HEK293 (cell line): Measurements from ENCODE around the gene GART.

Source experiments
- YY1 ChIP-seq: fragments of 450-650 bp; formaldehyde crosslinking; IDR thresholded peaks from 2 replicates; pipeline ENCODE4 v1.5.1; 2018; ENCODE audit warnings: missing biosample characterization, missing genetic modification characterization
- ZBTB21 ChIP-seq: fragments of 450-650 bp; formaldehyde crosslinking; IDR thresholded peaks from 2 replicates; pipeline ENCODE4 v1.5.1; 2017; ENCODE audit warnings: missing biosample characterization, missing genetic modification characterization
- ZFP69B ChIP-seq: fragments of 450-650 bp; formaldehyde crosslinking; IDR thresholded peaks from 2 replicates; pipeline ENCODE4 v1.5.1; 2016; ENCODE audit warnings: missing biosample characterization, missing genetic modification characterization
- ZNF350 ChIP-seq: fragments of 450-650 bp; formaldehyde crosslinking; IDR thresholded peaks from 2 replicates; pipeline ENCODE4 v1.5.0; 2017; ENCODE audit warnings: missing biosample characterization, mild to moderate bottlenecking, missing genetic modification characterization
- ZNF600 ChIP-seq: fragments of 450-650 bp; formaldehyde crosslinking; IDR thresholded peaks from 2 replicates; pipeline ENCODE4 v1.5.1; 2016; ENCODE audit warnings: missing biosample characterization, missing genetic modification characterization
- ZXDB ChIP-seq: fragments of 450-650 bp; formaldehyde crosslinking; IDR thresholded peaks from 2 replicates; pipeline ENCODE4 v1.5.1; 2016; ENCODE audit warnings: missing biosample characterization, missing genetic modification characterization
- TF ChIP-seq, protein P1 (sequence below): fragments of 450-650 bp; formaldehyde crosslinking; IDR thresholded peaks from 2 replicates; pipeline ENCODE4 v1.5.1; 2016; ENCODE audit warnings: missing biosample characterization, missing genetic modification characterization
- TF ChIP-seq, protein P2 (sequence below): fragments of 450-650 bp; formaldehyde crosslinking; IDR thresholded peaks from 2 replicates; pipeline ENCODE4 v1.5.1; 2016; ENCODE audit warnings: missing biosample characterization, missing genetic modification characterization
- TF ChIP-seq, protein P3 (sequence below): fragments of 450-650 bp; formaldehyde crosslinking; IDR thresholded peaks from 2 replicates; pipeline ENCODE4 v1.5.1; 2016; ENCODE audit warnings: missing biosample characterization, missing genetic modification characterization
- TF ChIP-seq, protein P4 (sequence below): fragments of 450-650 bp; formaldehyde crosslinking; conservative IDR thresholded peaks from 2 replicates; pipeline ENCODE4 v1.5.1; 2016; ENCODE audit warnings: low read depth, missing biosample characterization, missing genetic modification characterization
- TF ChIP-seq, protein P5 (sequence below): fragments of 450-650 bp; formaldehyde crosslinking; IDR thresholded peaks from 2 replicates; pipeline ENCODE4 v1.5.1; 2016; ENCODE audit warnings: missing biosample characterization, missing genetic modification characterization

DNA sequence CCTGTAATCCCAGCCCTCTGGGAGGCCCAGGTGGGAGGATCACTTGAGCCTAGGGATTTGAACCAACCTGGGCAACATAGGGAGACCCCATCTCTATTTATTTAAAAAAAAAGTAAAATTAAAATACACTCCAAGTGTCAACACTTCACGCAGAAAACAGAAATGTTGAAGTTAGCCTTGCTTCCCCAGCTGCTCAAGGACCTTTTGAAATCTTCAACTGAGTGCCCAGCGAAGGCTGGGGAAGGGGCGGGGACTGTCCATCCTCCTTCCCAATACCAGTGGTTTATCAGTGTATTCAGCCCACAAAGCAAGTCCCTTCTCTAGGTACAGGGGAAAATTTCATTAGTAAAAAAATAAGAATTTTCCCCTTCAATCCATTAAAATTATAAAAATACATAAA is 48.2 kb downstream of the GART start:
- TF ChIP-seq ZBTB21 (tag by site-specific recombination): no peak
- no peak for TF ChIP-seq ZFP69B (tag by site-specific recombination)
- TF ChIP-seq, protein P1, sequence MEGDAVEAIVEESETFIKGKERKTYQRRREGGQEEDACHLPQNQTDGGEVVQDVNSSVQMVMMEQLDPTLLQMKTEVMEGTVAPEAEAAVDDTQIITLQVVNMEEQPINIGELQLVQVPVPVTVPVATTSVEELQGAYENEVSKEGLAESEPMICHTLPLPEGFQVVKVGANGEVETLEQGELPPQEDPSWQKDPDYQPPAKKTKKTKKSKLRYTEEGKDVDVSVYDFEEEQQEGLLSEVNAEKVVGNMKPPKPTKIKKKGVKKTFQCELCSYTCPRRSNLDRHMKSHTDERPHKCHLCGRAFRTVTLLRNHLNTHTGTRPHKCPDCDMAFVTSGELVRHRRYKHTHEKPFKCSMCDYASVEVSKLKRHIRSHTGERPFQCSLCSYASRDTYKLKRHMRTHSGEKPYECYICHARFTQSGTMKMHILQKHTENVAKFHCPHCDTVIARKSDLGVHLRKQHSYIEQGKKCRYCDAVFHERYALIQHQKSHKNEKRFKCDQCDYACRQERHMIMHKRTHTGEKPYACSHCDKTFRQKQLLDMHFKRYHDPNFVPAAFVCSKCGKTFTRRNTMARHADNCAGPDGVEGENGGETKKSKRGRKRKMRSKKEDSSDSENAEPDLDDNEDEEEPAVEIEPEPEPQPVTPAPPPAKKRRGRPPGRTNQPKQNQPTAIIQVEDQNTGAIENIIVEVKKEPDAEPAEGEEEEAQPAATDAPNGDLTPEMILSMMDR: no peak
- TF ChIP-seq YY1 (tag by site-specific recombination): no peak
- TF ChIP-seq, protein P2, sequence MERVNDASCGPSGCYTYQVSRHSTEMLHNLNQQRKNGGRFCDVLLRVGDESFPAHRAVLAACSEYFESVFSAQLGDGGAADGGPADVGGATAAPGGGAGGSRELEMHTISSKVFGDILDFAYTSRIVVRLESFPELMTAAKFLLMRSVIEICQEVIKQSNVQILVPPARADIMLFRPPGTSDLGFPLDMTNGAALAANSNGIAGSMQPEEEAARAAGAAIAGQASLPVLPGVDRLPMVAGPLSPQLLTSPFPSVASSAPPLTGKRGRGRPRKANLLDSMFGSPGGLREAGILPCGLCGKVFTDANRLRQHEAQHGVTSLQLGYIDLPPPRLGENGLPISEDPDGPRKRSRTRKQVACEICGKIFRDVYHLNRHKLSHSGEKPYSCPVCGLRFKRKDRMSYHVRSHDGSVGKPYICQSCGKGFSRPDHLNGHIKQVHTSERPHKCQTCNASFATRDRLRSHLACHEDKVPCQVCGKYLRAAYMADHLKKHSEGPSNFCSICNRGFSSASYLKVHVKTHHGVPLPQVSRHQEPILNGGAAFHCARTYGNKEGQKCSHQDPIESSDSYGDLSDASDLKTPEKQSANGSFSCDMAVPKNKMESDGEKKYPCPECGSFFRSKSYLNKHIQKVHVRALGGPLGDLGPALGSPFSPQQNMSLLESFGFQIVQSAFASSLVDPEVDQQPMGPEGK (tag by site-specific recombination): no peak
- no peak for TF ChIP-seq ZXDB (tag by site-specific recombination)
- TF ChIP-seq, protein P3, sequence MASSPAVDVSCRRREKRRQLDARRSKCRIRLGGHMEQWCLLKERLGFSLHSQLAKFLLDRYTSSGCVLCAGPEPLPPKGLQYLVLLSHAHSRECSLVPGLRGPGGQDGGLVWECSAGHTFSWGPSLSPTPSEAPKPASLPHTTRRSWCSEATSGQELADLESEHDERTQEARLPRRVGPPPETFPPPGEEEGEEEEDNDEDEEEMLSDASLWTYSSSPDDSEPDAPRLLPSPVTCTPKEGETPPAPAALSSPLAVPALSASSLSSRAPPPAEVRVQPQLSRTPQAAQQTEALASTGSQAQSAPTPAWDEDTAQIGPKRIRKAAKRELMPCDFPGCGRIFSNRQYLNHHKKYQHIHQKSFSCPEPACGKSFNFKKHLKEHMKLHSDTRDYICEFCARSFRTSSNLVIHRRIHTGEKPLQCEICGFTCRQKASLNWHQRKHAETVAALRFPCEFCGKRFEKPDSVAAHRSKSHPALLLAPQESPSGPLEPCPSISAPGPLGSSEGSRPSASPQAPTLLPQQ (tag by site-specific recombination): no peak
- TF ChIP-seq ZNF350 (tag by site-specific recombination): no peak
- TF ChIP-seq, protein P4, sequence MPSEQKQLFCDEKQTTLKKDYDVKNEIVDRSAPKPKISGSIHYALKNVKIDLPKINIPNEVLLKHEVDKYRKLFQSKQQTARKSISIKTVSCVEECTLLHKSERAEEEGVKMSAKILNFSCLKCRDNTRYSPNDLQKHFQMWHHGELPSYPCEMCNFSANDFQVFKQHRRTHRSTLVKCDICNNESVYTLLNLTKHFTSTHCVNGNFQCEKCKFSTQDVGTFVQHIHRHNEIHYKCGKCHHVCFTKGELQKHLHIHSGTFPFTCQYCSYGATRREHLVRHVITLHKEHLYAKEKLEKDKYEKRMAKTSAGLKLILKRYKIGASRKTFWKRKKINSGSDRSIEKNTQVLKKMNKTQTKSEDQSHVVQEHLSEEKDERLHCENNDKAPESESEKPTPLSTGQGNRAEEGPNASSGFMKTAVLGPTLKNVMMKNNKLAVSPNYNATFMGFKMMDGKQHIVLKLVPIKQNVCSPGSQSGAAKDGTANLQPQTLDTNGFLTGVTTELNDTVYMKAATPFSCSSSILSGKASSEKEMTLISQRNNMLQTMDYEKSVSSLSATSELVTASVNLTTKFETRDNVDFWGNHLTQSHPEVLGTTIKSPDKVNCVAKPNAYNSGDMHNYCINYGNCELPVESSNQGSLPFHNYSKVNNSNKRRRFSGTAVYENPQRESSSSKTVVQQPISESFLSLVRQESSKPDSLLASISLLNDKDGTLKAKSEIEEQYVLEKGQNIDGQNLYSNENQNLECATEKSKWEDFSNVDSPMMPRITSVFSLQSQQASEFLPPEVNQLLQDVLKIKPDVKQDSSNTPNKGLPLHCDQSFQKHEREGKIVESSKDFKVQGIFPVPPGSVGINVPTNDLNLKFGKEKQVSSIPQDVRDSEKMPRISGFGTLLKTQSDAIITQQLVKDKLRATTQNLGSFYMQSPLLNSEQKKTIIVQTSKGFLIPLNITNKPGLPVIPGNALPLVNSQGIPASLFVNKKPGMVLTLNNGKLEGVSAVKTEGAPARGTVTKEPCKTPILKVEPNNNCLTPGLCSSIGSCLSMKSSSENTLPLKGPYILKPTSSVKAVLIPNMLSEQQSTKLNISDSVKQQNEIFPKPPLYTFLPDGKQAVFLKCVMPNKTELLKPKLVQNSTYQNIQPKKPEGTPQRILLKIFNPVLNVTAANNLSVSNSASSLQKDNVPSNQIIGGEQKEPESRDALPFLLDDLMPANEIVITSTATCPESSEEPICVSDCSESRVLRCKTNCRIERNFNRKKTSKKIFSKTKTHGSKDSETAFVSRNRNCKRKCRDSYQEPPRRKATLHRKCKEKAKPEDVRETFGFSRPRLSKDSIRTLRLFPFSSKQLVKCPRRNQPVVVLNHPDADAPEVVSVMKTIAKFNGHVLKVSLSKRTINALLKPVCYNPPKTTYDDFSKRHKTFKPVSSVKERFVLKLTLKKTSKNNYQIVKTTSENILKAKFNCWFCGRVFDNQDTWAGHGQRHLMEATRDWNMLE (tag by site-specific recombination): no peak
- TF ChIP-seq, protein P5, sequence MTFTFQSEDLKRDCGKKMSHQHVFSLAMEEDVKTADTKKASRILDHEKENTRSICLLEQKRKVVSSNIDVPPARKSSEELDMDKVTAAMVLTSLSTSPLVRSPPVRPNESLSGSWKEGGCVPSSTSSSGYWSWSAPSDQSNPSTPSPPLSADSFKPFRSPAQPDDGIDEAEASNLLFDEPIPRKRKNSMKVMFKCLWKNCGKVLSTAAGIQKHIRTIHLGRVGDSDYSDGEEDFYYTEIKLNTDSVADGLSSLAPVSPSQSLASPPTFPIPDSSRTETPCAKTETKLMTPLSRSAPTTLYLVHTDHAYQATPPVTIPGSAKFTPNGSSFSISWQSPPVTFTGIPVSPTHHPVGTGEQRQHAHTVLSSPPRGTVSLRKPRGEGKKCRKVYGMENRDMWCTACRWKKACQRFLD (tag by site-specific recombination): no peak
- no peak for TF ChIP-seq ZNF600 (tag by site-specific recombination)
